Thymus (tissue), 11 donors: Measurements from ENCODE around the gene ZBTB38. TPM values are rescaled to one million over a fixed set of nuclear protein-coding genes. Genes with fewer than 3 reads are reported as not detected.

Experiments used
- DNase-seq, 9 donors: peaks; one replicate each; pipeline ENCODE4 v3.0.0-alpha.2; 2013; ENCODE audit warnings: low spot score in 9 of 9, low read depth in 6 of 9, missing footprints in 1 of 9
- H3K27ac ChIP-seq, 2 donors: one replicate each; pipeline ENCODE4 v1.5.1; 2013; ENCODE audit warnings: control low read depth in 1 of 2, low read depth in 1 of 2, low read length in 1 of 2, mild to moderate bottlenecking in 1 of 2, moderate library complexity in 1 of 2
- H3K27me3 ChIP-seq, 2 donors: one replicate each; pipeline ENCODE4 v1.5.1; 2013; ENCODE audit warnings: low read length in 1 of 2; ENCODE audit not compliant: control insufficient read depth in 2 of 2, insufficient read depth in 1 of 2
- H3K36me3 ChIP-seq, 2 donors: one replicate each; pipeline ENCODE4 v1.5.1; 2013; ENCODE audit warnings: low read length in 1 of 2, mild to moderate bottlenecking in 1 of 2, moderate library complexity in 1 of 2; ENCODE audit not compliant: control insufficient read depth in 2 of 2, insufficient read depth in 2 of 2
- H3K4me1 ChIP-seq, 2 donors: one replicate each; pipeline ENCODE4 v1.5.1; 2013; ENCODE audit warnings: low read length in 2 of 2; ENCODE audit not compliant: control insufficient read depth in 2 of 2, insufficient read depth in 2 of 2
- H3K4me3 ChIP-seq, 2 donors: one replicate each; pipeline ENCODE4 v1.5.1; 2013; ENCODE audit warnings: low read length in 2 of 2, control low read depth in 1 of 2, mild to moderate bottlenecking in 1 of 2
- H3K9me3 ChIP-seq, 2 donors: one replicate each; pipeline ENCODE4 v1.5.1; 2013; ENCODE audit warnings: low read length in 1 of 2, mild to moderate bottlenecking in 1 of 2; ENCODE audit not compliant: control insufficient read depth in 2 of 2, insufficient read depth in 1 of 2
- WGBS: extraction: QIAGEN DNeasy Blood & Tissue Kit; methylation state at CpG from one replicate; pipeline ENCODE4 v1.1.7; 2013; 5-methylcytosine and 5-hydroxymethylcytosine counted together
- polyA plus RNA-seq: library from polyadenylated mRNA; stranded (reverse); fragments of 200-250 nt; gene quantifications from one replicate; pipeline ENCODE4 v1.2.3, GENCODE V29; 2013
- total RNA-seq: library from RNA; stranded (reverse); fragments of 120-200 nt; gene quantifications from one replicate; pipeline ENCODE4 v1.2.4, GENCODE V29; 2013
- donor health status: healthy.

Gene ZBTB38
- total and polyA plus RNA-seq, 2 donors = 9.9 to 11.0 TPM

DNA sequence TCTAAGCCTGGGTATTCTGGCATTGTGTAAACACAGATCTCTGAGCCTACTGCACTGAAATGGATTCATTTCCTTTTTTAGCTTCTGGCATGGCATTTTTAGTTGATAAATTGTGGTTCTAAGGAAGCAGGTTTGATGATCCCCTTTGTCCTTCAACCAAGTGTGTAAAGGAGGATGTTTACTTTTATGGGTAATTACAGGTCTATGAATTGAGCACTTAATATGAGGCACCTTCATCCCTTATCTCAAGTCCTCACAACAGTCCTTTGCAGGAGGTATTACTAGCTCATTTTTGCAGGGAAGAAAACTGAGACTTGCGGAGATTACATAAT, 30.8 kb upstream of the ZBTB38 start:
- 99% methylated on average over 1 of the region's 1 CpG for WGBS
- DNase-seq = no peak

DNA sequence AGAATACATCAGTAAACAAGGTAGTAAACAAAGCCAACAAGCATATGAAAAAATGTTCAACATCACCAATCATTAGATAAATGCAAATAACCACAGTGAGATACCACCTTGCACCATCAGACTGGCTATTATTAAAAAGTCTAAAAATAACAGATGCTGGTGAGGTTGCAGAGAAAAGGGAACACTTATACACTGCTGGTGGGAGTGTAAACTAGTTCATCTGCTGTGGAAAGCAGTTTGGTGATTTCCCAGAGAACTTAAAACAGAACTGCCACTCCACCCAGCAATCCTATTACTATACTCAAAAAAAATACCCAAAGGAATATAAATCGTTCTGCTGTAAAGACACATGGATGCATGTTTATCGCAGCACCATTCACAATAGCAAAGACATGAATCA, 30.3 kb upstream of the ZBTB38 start:
- Histone ChIP-seq H3K4me3 (no peak overlapping the region), H3K36me3 (no peaks in the 10 kb centered on the region), H3K9me3 (no peaks in the 10 kb centered on the region), H3K4me1 (no peaks in the 10 kb centered on the region), H3K27me3 (no peaks in the 10 kb centered on the region), H3K27ac (no peak overlapping the region)
- no peak for DNase-seq
- 97% methylated on average over 2 of the region's 2 CpGs for WGBS

More for the DNA sequence above, 30.8 kb upstream of the ZBTB38 start:
- no peak overlapping the region for H3K4me3 ChIP-seq
- H3K27me3 ChIP-seq = no peaks in the 10 kb centered on the region
- no peak overlapping the region for H3K27ac ChIP-seq
- no peaks in the 10 kb centered on the region for H3K9me3 ChIP-seq
- H3K36me3 ChIP-seq = no peaks in the 10 kb centered on the region
- H3K4me1 ChIP-seq = no peaks in the 10 kb centered on the region

DNA sequence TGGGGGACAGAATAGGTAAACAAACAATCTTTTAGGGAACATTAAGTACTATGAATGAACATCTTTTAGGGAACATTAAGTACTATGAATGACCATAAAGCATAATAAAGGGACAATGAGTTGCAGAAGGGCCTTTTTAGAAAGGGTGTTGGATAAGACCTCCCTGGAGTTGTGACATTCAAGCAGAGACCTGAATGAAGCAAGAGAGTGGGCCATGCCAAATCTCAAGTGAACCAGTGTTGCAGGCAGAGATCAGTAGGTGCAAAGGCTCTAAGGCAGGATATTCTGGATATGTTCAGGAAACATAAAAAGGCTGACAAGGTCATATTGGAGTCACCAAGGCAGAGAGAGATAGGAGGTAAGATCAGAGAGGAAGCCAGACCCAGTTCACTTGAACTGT, 29.4 kb upstream of the ZBTB38 start:
- no peaks in the 10 kb centered on the region for H3K9me3 ChIP-seq
- no peak overlapping the region for H3K4me3 ChIP-seq
- H3K4me1 ChIP-seq = no peaks in the 10 kb centered on the region
- no peaks in the 10 kb centered on the region for H3K27me3 ChIP-seq
- H3K27ac ChIP-seq = no peak overlapping the region
- DNase-seq = no peak
- H3K36me3 ChIP-seq = no peaks in the 10 kb centered on the region

DNA sequence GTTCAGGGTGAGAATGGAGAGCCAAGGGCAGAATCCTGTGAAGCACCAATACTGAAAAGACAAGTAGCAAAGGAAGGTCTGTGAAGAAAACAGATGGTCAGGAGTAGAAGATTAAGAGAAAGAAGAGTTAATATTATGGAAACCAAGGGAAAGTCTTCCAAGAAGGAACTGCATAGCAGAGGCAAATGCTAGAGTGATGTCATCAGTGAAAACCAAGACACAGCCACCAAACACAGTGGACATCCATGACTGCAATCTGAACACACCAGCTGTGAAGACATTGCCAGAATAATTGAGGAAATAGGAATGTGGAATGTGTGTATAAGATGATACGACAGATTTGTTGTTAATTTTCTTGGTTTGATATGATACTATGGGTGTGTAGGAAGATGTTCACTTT, 26.8 kb upstream of the ZBTB38 start:
- Histone ChIP-seq H3K9me3 (no peaks in the 10 kb centered on the region), H3K36me3 (no peaks in the 10 kb centered on the region), H3K4me3 (no peak overlapping the region), H3K27ac (no peak overlapping the region), H3K4me1 (no peaks in the 10 kb centered on the region), H3K27me3 (no peaks in the 10 kb centered on the region)
- 97% methylated on average over 1 of the region's 1 CpG for WGBS
- no peak for DNase-seq

GRCh38 chr3:141342386-141342785, 25.9 kb upstream of the ZBTB38 start:
- H3K27ac ChIP-seq = no peak overlapping the region
- DNase-seq = no peak
- 94% methylated on average over 5 of the region's 5 CpGs for WGBS
- H3K27me3 ChIP-seq = no peaks in the 10 kb centered on the region
- no peaks in the 10 kb centered on the region for H3K9me3 ChIP-seq
- H3K36me3 ChIP-seq = no peaks in the 10 kb centered on the region
- no peak overlapping the region for H3K4me3 ChIP-seq
- H3K4me1 ChIP-seq = no peaks in the 10 kb centered on the region

DNA sequence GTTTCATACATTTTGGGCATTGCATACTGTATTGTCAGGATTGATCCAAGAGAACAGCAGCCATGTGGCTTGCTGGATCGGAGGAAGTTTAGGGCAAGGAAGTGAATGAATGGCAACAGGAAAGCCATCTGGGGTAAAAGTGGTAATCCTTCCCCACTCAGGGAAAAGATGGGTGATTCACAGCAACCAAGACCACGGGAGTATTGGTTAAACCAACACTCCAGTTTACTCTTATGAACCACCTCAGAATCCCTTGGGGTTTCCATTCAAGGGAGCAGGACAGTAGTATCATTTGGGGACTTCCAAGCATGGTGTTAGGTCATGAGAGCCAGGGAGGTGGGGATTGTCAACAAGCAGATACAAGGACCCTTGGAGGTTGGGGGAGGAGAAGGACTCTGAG, 25.2 kb upstream of the ZBTB38 start:
- Histone ChIP-seq H3K27me3 (no peaks in the 10 kb centered on the region), H3K27ac (no peak overlapping the region), H3K4me1 (no peaks in the 10 kb centered on the region), H3K36me3 (no peaks in the 10 kb centered on the region), H3K9me3 (no peaks in the 10 kb centered on the region), H3K4me3 (no peak overlapping the region)
- WGBS = 87% methylated on average over 2 of the region's 2 CpGs
- no peak for DNase-seq

- no peak for DNase-seq
- Histone ChIP-seq H3K36me3 (no peaks in the 10 kb centered on the region), H3K9me3 (no peaks in the 10 kb centered on the region), H3K27me3 (no peaks in the 10 kb centered on the region), H3K27ac (no peak overlapping the region), H3K4me3 (no peak overlapping the region), H3K4me1 (no peaks in the 10 kb centered on the region)
- WGBS = 92% methylated on average over 3 of the region's 3 CpGs
These were observed 24.4 kb upstream of the ZBTB38 start for GRCh38 chr3:141343865-141344271.

GRCh38 chr3:141345528-141345927, 22.8 kb upstream of the ZBTB38 start:
- DNase-seq = no peak
- 96% methylated on average over 2 of the region's 2 CpGs for WGBS
- Histone ChIP-seq H3K27ac (no peak overlapping the region), H3K27me3 (no peaks in the 10 kb centered on the region), H3K9me3 (no peaks in the 10 kb centered on the region), H3K4me1 (no peaks in the 10 kb centered on the region), H3K4me3 (no peak overlapping the region), H3K36me3 (no peaks in the 10 kb centered on the region)

- Histone ChIP-seq H3K4me1 (no peaks in the 10 kb centered on the region), H3K9me3 (no peaks in the 10 kb centered on the region), H3K4me3 (no peak overlapping the region), H3K36me3 (no peaks in the 10 kb centered on the region), H3K27me3 (no peaks in the 10 kb centered on the region), H3K27ac (no peak overlapping the region)
- DNase-seq = no peak
- 91% methylated on average over 4 of the region's 4 CpGs for WGBS
These were observed 22.3 kb upstream of the ZBTB38 start for GRCh38 chr3:141346007-141346406.

- Histone ChIP-seq H3K4me1 (no peaks in the 10 kb centered on the region), H3K9me3 (no peaks in the 10 kb centered on the region), H3K27ac (no peak overlapping the region), H3K36me3 (no peaks in the 10 kb centered on the region), H3K4me3 (no peak overlapping the region), H3K27me3 (no peaks in the 10 kb centered on the region)
- WGBS = 84% methylated on average over 5 of the region's 5 CpGs
- no peak for DNase-seq
These were observed 21.9 kb upstream of the ZBTB38 start for GRCh38 chr3:141346418-141346817.
